GM12878 (cell line): ENCODE measurements around the gene HIKESHI. TPM values are rescaled to one million over a fixed set of nuclear protein-coding genes. Genes with fewer than 3 reads are reported as not detected.

Experiments used
- ATAC-seq: fragments of 200-7000 bp; cut with Tn5 transposase; 3 replicates; pipeline ENCODE4 v1.9.1; 2020; ENCODE audit warnings: mild to moderate bottlenecking, moderate library complexity
- BruUV-seq: library from RNA; stranded (reverse); fragments of 400-500 nt; replicated peaks from 2 replicates; lab custom pipeline; 2021; lab: Mats Ljungman, UMichigan
- CTCF ChIA-PET: fragments of 300-600 bp; sonication (Branson Sonifier 250); formaldehyde crosslinking; extraction: SDS; loops from one replicate; lab custom pipeline; 2021; ENCODE audit warnings: inconsistent platforms; lab: Yijun Ruan, JAX
- POLR2A ChIA-PET: fragments of 350-600 bp; formaldehyde crosslinking; extraction: SDS; loops from one replicate; lab custom pipeline; 2021; ENCODE audit warnings: inconsistent platforms; lab: Charles Lee
- RAD21 ChIA-PET: fragments of 300-600 bp; sonication (Branson Sonifier 250); formaldehyde crosslinking; loops from one replicate; lab custom pipeline; 2023; ENCODE audit warnings: antibody characterized with exemption; ENCODE audit not compliant: unreplicated experiment; lab: Charles Lee
- SMC1A ChIA-PET: fragments of 300-600 bp; sonication (Branson Sonifier 250); formaldehyde crosslinking; loops from one replicate; lab custom pipeline; 2023; ENCODE audit not compliant: unreplicated experiment, uncharacterized antibody; lab: Charles Lee
- DNase-seq: peaks from one replicate; pipeline ENCODE4 v3.0.0-alpha.2; 2011; ENCODE audit warnings: low read depth, low spot score
- FAIRE-seq: peaks from 3 replicates; lab custom pipeline; 2011; peaks lifted over from hg19 to GRCh38; lab: Jason Lieb, UNC
- H2AFZ ChIP-seq: 2 replicates; pipeline ENCODE4 v1.6.0; 2011; ENCODE audit warnings: low read depth, low read length, control low read depth; ENCODE audit not compliant: control insufficient read depth
- H3K27ac ChIP-seq: 2 replicates; pipeline ENCODE4 v1.5.1; 2011; ENCODE audit warnings: control low read depth; ENCODE audit not compliant: control insufficient read depth, insufficient read depth
- H3K27me3 ChIP-seq, 2 experiments: replicated peaks in 1 of 2; 2 replicates each; pipeline versions ENCODE4 v1.6.0 to v1.6.1; 2011; ENCODE audit warnings: low read length in 1 of 2; ENCODE audit not compliant: control insufficient read depth in 2 of 2, insufficient read depth in 2 of 2
- H3K36me3 ChIP-seq, 2 experiments: 2 replicates each; pipeline ENCODE4 v1.5.1; 2011; ENCODE audit warnings: low read length in 1 of 2; ENCODE audit not compliant: control insufficient read depth in 2 of 2, insufficient read depth in 2 of 2
- H3K4me1 ChIP-seq: 2 replicates; pipeline ENCODE4 v1.6.1; 2011; ENCODE audit warnings: mild to moderate bottlenecking, low read length, moderate library complexity, mixed read lengths; ENCODE audit not compliant: control insufficient read depth, insufficient read depth
- H3K4me2 ChIP-seq: 2 replicates; pipeline ENCODE4 v1.6.0; 2011; ENCODE audit warnings: control low read depth; ENCODE audit not compliant: control insufficient read depth, insufficient read depth
- H3K4me3 ChIP-seq: fragments of 200-600 bp; sonication (generic); 2 replicates; pipeline ENCODE4 v1.5.1; 2016
- H3K79me2 ChIP-seq: 2 replicates; pipeline ENCODE4 v1.6.0; 2011; ENCODE audit warnings: low read length; ENCODE audit not compliant: control insufficient read depth, insufficient read depth
- H3K9ac ChIP-seq: 2 replicates; pipeline ENCODE4 v1.8.0; 2011; ENCODE audit warnings: low read length, control low read depth, mixed read lengths; ENCODE audit not compliant: control insufficient read depth, insufficient read depth
- H3K9me3 ChIP-seq: replicated peaks from 3 replicates; pipeline ENCODE4 v1.5.1; 2011; ENCODE audit warnings: mild to moderate bottlenecking, low read length; ENCODE audit not compliant: control insufficient read depth, insufficient read depth
- H4K20me1 ChIP-seq: 2 replicates; pipeline ENCODE4 v1.6.0; 2011; ENCODE audit not compliant: control insufficient read depth, insufficient read depth
- ATF7 ChIP-seq: fragments of 450-650 bp; IDR thresholded peaks from 2 replicates; pipeline ENCODE4 v1.6.1; 2016; ENCODE audit warnings: low read depth, mild to moderate bottlenecking
- E4F1 ChIP-seq: fragments of 450-650 bp; IDR thresholded peaks from 2 replicates; pipeline ENCODE4 v1.6.1; 2018; ENCODE audit warnings: borderline replicate concordance, mild to moderate bottlenecking; ENCODE audit not compliant: partially characterized antibody
- NFYA ChIP-seq: IDR thresholded peaks from 2 replicates; pipeline ENCODE4 v1.6.1; 2011; ENCODE audit warnings: low read depth, mild to moderate bottlenecking, low read length, improper control_type of control experiment, borderline replicate concordance
- RUNX3 ChIP-seq: IDR thresholded peaks from 2 replicates; pipeline ENCODE4 v1.6.1; 2012; ENCODE audit warnings: low read length, inconsistent platforms
- TARDBP ChIP-seq: IDR thresholded peaks from 2 replicates; pipeline ENCODE4 v1.6.1; 2016; ENCODE audit warnings: borderline replicate concordance
- YY1 ChIP-seq: IDR thresholded peaks from 2 replicates; pipeline ENCODE4 v1.6.1; 2011; ENCODE audit warnings: low read depth, mild to moderate bottlenecking, low read length
- ZBTB11 ChIP-seq: fragments of 450-650 bp; formaldehyde crosslinking; IDR thresholded peaks from 2 replicates; pipeline ENCODE4 v1.5.0; 2022; ENCODE audit warnings: mild to moderate bottlenecking, missing genetic modification characterization
- WGBS: methylation state at CpG from one replicate; pipeline ENCODE4 v1.1.6; 2016; ENCODE audit warnings: low lambda C conversion rate; ENCODE audit not compliant: insufficient replicate concordance, insufficient coverage; ENCODE audit errors: missing lambda C conversion rate; 5-methylcytosine and 5-hydroxymethylcytosine counted together
- in situ Hi-C: fragments of 300-500 bp; cut with MboI; formaldehyde crosslinking; loops from 9 replicates; pipeline ENCODE4 v1.14.3; 2018; ENCODE audit warnings: mixed read lengths
- intact Hi-C: fragments of 100-400 bp; cut with micrococcal nuclease; formaldehyde crosslinking; loops from one replicate; pipeline ENCODE4 v1.14.2; 2022; ENCODE audit not compliant: unreplicated experiment
- polyA plus RNA-seq, 11 experiments: library from polyadenylated mRNA; depleted of rRNA in 4 of 11; unstranded in 6 of 11; stranded (reverse) in 5 of 11; fragments of >200 nt; fragmentation: Nextera tagmentation in 4 of 11; fragmentation: Illumina TruSeq in 1 of 11; extraction: Ambion mirVana in 4 of 11; extraction: Trizol in 1 of 11; gene quantifications; 1 replicate in 1 of 11; 2 replicates in 10 of 11; pipeline versions ENCODE4 v1.2.1 to v1.2.3, GENCODE V29; 2011 to 2016; ENCODE audit warnings: inconsistent platforms in 2 of 11, missing spikeins in 2 of 11, low read depth in 1 of 11
- total RNA-seq, 4 experiments: library from RNA; depleted of rRNA in 3 of 4; stranded (reverse); fragments of >200 nt in 3 of 4; fragmentation: Illumina TruSeq in 1 of 4; extraction: Trizol in 1 of 4; gene quantifications; 2 replicates each; pipeline versions ENCODE4 v1.2.1 to v1.2.3, GENCODE V29; 2013 to 2021

HIKESHI gene
- total and polyA plus RNA-seq, 10 of the 15 experiments (the other 5 are each of a cell fraction or from before 2014, with no cell fraction given): 42.3 to 228 (median 85.7) TPM

- TF ChIP-seq ZBTB11 (CRISPR knock-in tag) (no peak), NFYA (no peak), E4F1 (no peak)
Observed at GRCh38 chr11:86372586-86372985, 70.5 kb downstream of the HIKESHI start (continued).

- SMC1A ChIA-PET: no interaction called here
Observed at GRCh38 chr11:86374069-86374468, 72.0 kb downstream of the HIKESHI start.

More at GRCh38 chr11:86374069-86374468, 72.0 kb downstream of the HIKESHI start:
- no TSS peak for BruUV-seq
- 56% methylated on average over 1 of the region's 1 CpG for whole genome bisulfite sequencing
- POLR2A ChIA-PET: no interaction called here
- no peak for FAIRE-seq
- Histone ChIP-seq H3K79me2 (no peaks in the 10 kb centered on the region), H3K4me2 (no peak overlapping the region), H3K9ac (no peak overlapping the region), H3K4me1 (no peaks in the 10 kb centered on the region), H3K27ac (no peak overlapping the region), H3K27me3 (no peaks in the 10 kb centered on the region), H2AFZ (no peak overlapping the region), H3K36me3 (no peaks in the 10 kb centered on the region), H3K4me3 (no peak overlapping the region), H3K9me3 (no peaks in the 10 kb centered on the region; the same call in 2 of the 3 replicates), H4K20me1 (no peaks in the 10 kb centered on the region)
- CTCF ChIA-PET: no interaction called here
- DNase-seq: no peak
- TF ChIP-seq ATF7 (no peak), YY1 (no peak), TARDBP (no peak), RUNX3 (no peak)
- ATAC-seq: no peak
- intact Hi-C loops (no loop called here), in situ Hi-C loops (no loop called here)
- RAD21 ChIA-PET: no interaction called here
